T-helper 9 cell (primary cell): ENCODE measurements around the gene GJA8.
A peak's percentile ranks its signal among the peaks of the same experiment; 100 is the strongest.
"Not testable (repeated sequence)": the region's sequence is repeated elsewhere in the genome, so short reads cannot be mapped to it uniquely, and the experiment has no call there.

Experiments
- DNase-seq: peaks from one replicate; pipeline ENCODE4 v3.0.0-alpha.2; 2020
- total RNA-seq, 2 donors: gene quantifications; one replicate each; lab custom pipeline; 2026; lab: John Stamatoyannopoulos, UW

Gene GJA8
- total RNA-seq = 0 reads per million in 2 donors

GRCh38 chr1:147902253-147902845 is at the start of gene GJA8:
Gene GJA8 (plus strand): TSS chr1:147902795. CDS start chr1:147907956, 5,161 bp downstream.
- no peak for DNase-seq

- no peak for DNase-seq
Measured at GRCh38 chr1:147853391-147853790, 49.2 kb upstream of the GJA8 start.

- not testable (repeated sequence) for DNase-seq
Measured at GRCh38 chr1:147854989-147855388, 47.6 kb upstream of the GJA8 start.

GRCh38 chr1:147855996-147856395 is 46.6 kb upstream of the GJA8 start:
- DNase-seq = not testable (repeated sequence)

- DNase-seq = not testable (repeated sequence)
Measured at GRCh38 chr1:147867204-147867603, 35.4 kb upstream of the GJA8 start.

GRCh38 chr1:147878022-147878421 is 24.6 kb upstream of the GJA8 start:
- no peak for DNase-seq

- DNase-seq = no peak
Measured at GRCh38 chr1:147879911-147880310, 22.7 kb upstream of the GJA8 start.

- DNase-seq = no peak
Measured at GRCh38 chr1:147882535-147882934, 20.1 kb upstream of the GJA8 start.

GRCh38 chr1:147890177-147890790 is 12.3 kb upstream of the GJA8 start:
- DNase-seq = peak; percentile 53

GRCh38 chr1:147891088-147891487 is 11.5 kb upstream of the GJA8 start:
- DNase-seq = no peak

GRCh38 chr1:147892216-147892615 is 10.4 kb upstream of the GJA8 start:
- no peak for DNase-seq

GRCh38 chr1:147892731-147893214 is 9.8 kb upstream of the GJA8 start:
- DNase-seq = no peak

- DNase-seq = no peak
Measured at GRCh38 chr1:147895123-147895522, 7.5 kb upstream of the GJA8 start.

GRCh38 chr1:147897029-147897752 is 5.4 kb upstream of the GJA8 start:
- DNase-seq = no peak

GRCh38 chr1:147897789-147898188 is 4.8 kb upstream of the GJA8 start:
- no peak for DNase-seq

GRCh38 chr1:147904726-147905125 is 2.1 kb downstream of the GJA8 start:
- DNase-seq = no peak

- no peak for DNase-seq
Measured at GRCh38 chr1:147907786-147908509, 5.4 kb downstream of the GJA8 start.

GRCh38 chr1:147912553-147912952 is 10.0 kb downstream of the GJA8 start:
- DNase-seq = no peak

GRCh38 chr1:147913362-147913942 is 10.9 kb downstream of the GJA8 start:
- no peak for DNase-seq

- no peak for DNase-seq
Measured at GRCh38 chr1:147919896-147920295, 17.3 kb downstream of the GJA8 start.

GRCh38 chr1:147924813-147925212 is 22.2 kb downstream of the GJA8 start:
- no peak for DNase-seq

GRCh38 chr1:147927215-147927614 is 24.6 kb downstream of the GJA8 start:
- not testable (repeated sequence) for DNase-seq

GRCh38 chr1:147927689-147928088 is 25.1 kb downstream of the GJA8 start:
- not testable (repeated sequence) for DNase-seq
